Sigmoid colon (tissue), 4 donors: ENCODE data around the gene KREMEN1.

Experiments
- EP300 ChIP-seq, 4 donors: sonication (generic); formaldehyde crosslinking; IDR thresholded peaks; one replicate each; pipeline ENCODE4 v1.6.1; 2017; ENCODE audit warnings: antibody characterized with exemption in 4 of 4
- POLR2A ChIP-seq, 2 donors: fragments of 450-650 bp; IDR thresholded peaks; one replicate each; pipeline ENCODE4 v1.6.1; 2016; ENCODE audit warnings: antibody characterized with exemption in 2 of 2, mild to moderate bottlenecking in 2 of 2, moderate library complexity in 2 of 2
- TF ChIP-seq, protein P1 (sequence below), 4 experiments: fragments of 450-650 bp in 3 of 4; fragments of 200-600 bp in 1 of 4; IDR thresholded peaks; one replicate each; pipeline ENCODE4 v1.5.1; 2016 to 2019; ENCODE audit warnings: antibody characterized with exemption in 4 of 4, mild to moderate bottlenecking in 3 of 4, moderate library complexity in 2 of 4

DNA sequence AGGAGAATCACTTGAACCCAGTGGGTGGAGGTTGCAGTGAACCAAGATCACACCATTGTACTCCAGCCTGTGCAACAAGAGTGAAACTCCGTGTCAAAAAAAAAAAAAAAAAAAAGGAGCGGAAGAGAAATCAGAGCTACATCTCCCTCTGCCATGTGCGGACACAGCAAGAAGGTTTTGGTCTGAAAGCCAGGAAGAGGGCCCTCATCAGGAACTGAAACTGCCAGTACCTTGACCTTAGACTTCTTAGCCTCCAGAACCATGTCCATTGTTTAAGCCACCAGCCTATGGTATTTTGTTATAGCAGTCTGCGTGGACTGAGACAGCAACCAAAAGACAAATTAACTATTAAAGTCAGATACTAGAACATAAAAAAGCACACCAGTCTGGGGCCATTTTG is 41.6 kb downstream of the KREMEN1 start:
- TF ChIP-seq, protein P1, sequence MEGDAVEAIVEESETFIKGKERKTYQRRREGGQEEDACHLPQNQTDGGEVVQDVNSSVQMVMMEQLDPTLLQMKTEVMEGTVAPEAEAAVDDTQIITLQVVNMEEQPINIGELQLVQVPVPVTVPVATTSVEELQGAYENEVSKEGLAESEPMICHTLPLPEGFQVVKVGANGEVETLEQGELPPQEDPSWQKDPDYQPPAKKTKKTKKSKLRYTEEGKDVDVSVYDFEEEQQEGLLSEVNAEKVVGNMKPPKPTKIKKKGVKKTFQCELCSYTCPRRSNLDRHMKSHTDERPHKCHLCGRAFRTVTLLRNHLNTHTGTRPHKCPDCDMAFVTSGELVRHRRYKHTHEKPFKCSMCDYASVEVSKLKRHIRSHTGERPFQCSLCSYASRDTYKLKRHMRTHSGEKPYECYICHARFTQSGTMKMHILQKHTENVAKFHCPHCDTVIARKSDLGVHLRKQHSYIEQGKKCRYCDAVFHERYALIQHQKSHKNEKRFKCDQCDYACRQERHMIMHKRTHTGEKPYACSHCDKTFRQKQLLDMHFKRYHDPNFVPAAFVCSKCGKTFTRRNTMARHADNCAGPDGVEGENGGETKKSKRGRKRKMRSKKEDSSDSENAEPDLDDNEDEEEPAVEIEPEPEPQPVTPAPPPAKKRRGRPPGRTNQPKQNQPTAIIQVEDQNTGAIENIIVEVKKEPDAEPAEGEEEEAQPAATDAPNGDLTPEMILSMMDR (IDR thresholded peaks at IDR 0.05), result no peak
- no peak for TF ChIP-seq EP300 (IDR thresholded peaks at IDR 0.05)
- TF ChIP-seq POLR2A (IDR thresholded peaks at IDR 0.05), result no peak
